Gastrocnemius medialis (tissue), 4 donors: Measurements from ENCODE around the gene SLC18A3.

ENCODE experiments used
- CTCF ChIP-seq, 5 experiments: fragments of 450-650 bp in 3 of 5; fragments of 200-600 bp in 2 of 5; sonication (generic) in 2 of 5; IDR thresholded peaks in 4 of 5; conservative IDR thresholded peaks in 1 of 5; 1 replicate in 4 of 5; 2 replicates in 1 of 5; pipeline ENCODE4 v1.5.1; 2016 to 2019; ENCODE audit warnings: antibody characterized with exemption in 5 of 5, mild to moderate bottlenecking in 3 of 5, moderate library complexity in 3 of 5
- POLR2A ChIP-seq, 2 donors: fragments of 450-650 bp; IDR thresholded peaks; one replicate each; pipeline ENCODE4 v1.6.1; 2017; ENCODE audit warnings: antibody characterized with exemption in 2 of 2, mild to moderate bottlenecking in 2 of 2, moderate library complexity in 2 of 2

- TF ChIP-seq CTCF (IDR thresholded peaks at IDR 0.05 in 4 of 5, conservative IDR thresholded peaks at IDR 0.05 in 1 of 5) (no peak), POLR2A (IDR thresholded peaks at IDR 0.05) (no peak)
Measured at GRCh38 chr10:49605939-49606509, 4.1 kb upstream of the SLC18A3 start.
